Measurements from ENCODE around the gene CERS6.

GRCh38 chr2:168715849-168716248 is 259.8 kb downstream of the CERS6 start:
- no peak for TF ChIP-seq CTCF (IDR thresholded peaks at IDR 0.05)
- TF ChIP-seq POLR2A (IDR thresholded peaks at IDR 0.05) = no peak
